HEK293 (cell line): ENCODE results near the gene TPRN.

Source experiments
- FEZF1 ChIP-seq: fragments of 450-650 bp; formaldehyde crosslinking; IDR thresholded peaks from 2 replicates; pipeline ENCODE4 v1.5.1; 2016; ENCODE audit warnings: missing biosample characterization, missing genetic modification characterization
- GLIS1 ChIP-seq: fragments of 450-650 bp; formaldehyde crosslinking; IDR thresholded peaks from 2 replicates; pipeline ENCODE4 v1.5.1; 2016; ENCODE audit warnings: missing biosample characterization, missing genetic modification characterization
- KLF7 ChIP-seq: fragments of 450-650 bp; formaldehyde crosslinking; IDR thresholded peaks from 2 replicates; pipeline ENCODE4 v1.5.1; 2016; ENCODE audit warnings: missing biosample characterization, missing genetic modification characterization, borderline replicate concordance
- OVOL3 ChIP-seq: fragments of 450-650 bp; formaldehyde crosslinking; IDR thresholded peaks from 2 replicates; pipeline ENCODE4 v1.5.1; 2016; ENCODE audit warnings: missing biosample characterization, missing genetic modification characterization
- SP3 ChIP-seq: fragments of 450-650 bp; formaldehyde crosslinking; IDR thresholded peaks from 2 replicates; pipeline ENCODE4 v1.5.1; 2016; ENCODE audit warnings: missing biosample characterization, missing genetic modification characterization
- SP7 ChIP-seq: fragments of 450-650 bp; formaldehyde crosslinking; IDR thresholded peaks from 2 replicates; pipeline ENCODE4 v1.5.1; 2016; ENCODE audit warnings: missing biosample characterization, missing genetic modification characterization
- ZFP37 ChIP-seq: fragments of 450-650 bp; formaldehyde crosslinking; IDR thresholded peaks from 2 replicates; pipeline ENCODE4 v1.5.1; 2016; ENCODE audit warnings: missing biosample characterization, missing genetic modification characterization
- ZFP41 ChIP-seq: fragments of 450-650 bp; formaldehyde crosslinking; IDR thresholded peaks from 2 replicates; pipeline ENCODE4 v1.5.1; 2016; ENCODE audit warnings: missing biosample characterization, missing genetic modification characterization, borderline replicate concordance
- ZNF10 ChIP-seq: fragments of 450-650 bp; formaldehyde crosslinking; IDR thresholded peaks from 2 replicates; pipeline ENCODE4 v1.5.1; 2017; ENCODE audit warnings: missing biosample characterization, missing genetic modification characterization
- ZNF114 ChIP-seq: fragments of 450-650 bp; formaldehyde crosslinking; IDR thresholded peaks from 2 replicates; pipeline ENCODE4 v1.5.0; 2017; ENCODE audit warnings: missing biosample characterization, missing genetic modification characterization
- ZNF157 ChIP-seq: fragments of 450-650 bp; formaldehyde crosslinking; IDR thresholded peaks from 2 replicates; pipeline ENCODE4 v1.5.1; 2016; ENCODE audit warnings: missing biosample characterization, missing genetic modification characterization
- ZNF175 ChIP-seq: fragments of 450-650 bp; formaldehyde crosslinking; IDR thresholded peaks from 2 replicates; pipeline ENCODE4 v1.5.1; 2016; ENCODE audit warnings: missing biosample characterization, missing genetic modification characterization
- ZNF214 ChIP-seq: fragments of 450-650 bp; formaldehyde crosslinking; IDR thresholded peaks from 2 replicates; pipeline ENCODE4 v1.5.1; 2017; ENCODE audit warnings: missing biosample characterization, mild to moderate bottlenecking, missing genetic modification characterization, borderline replicate concordance
- ZNF23 ChIP-seq: fragments of 450-650 bp; formaldehyde crosslinking; IDR thresholded peaks from 2 replicates; pipeline ENCODE4 v1.5.1; 2016; ENCODE audit warnings: missing biosample characterization, missing genetic modification characterization, borderline replicate concordance
- ZNF266 ChIP-seq: fragments of 450-650 bp; formaldehyde crosslinking; IDR thresholded peaks from 2 replicates; pipeline ENCODE4 v1.5.1; 2016; ENCODE audit warnings: missing biosample characterization, missing genetic modification characterization, low read depth
- ZNF292 ChIP-seq: fragments of 450-650 bp; formaldehyde crosslinking; IDR thresholded peaks from 2 replicates; pipeline ENCODE4 v1.5.1; 2016; ENCODE audit warnings: low read depth, missing biosample characterization, missing genetic modification characterization, borderline replicate concordance
- ZNF37A ChIP-seq: fragments of 450-650 bp; IDR thresholded peaks from 2 replicates; pipeline ENCODE4 v1.5.1; 2018; ENCODE audit warnings: missing biosample characterization, missing genetic modification characterization
- ZNF394 ChIP-seq: fragments of 450-650 bp; formaldehyde crosslinking; IDR thresholded peaks from 2 replicates; pipeline ENCODE4 v1.5.1; 2016; ENCODE audit warnings: missing biosample characterization, missing genetic modification characterization, mild to moderate bottlenecking, moderate library complexity, borderline replicate concordance
- ZNF404 ChIP-seq: fragments of 450-650 bp; formaldehyde crosslinking; IDR thresholded peaks from 2 replicates; pipeline ENCODE4 v1.5.1; 2017; ENCODE audit warnings: missing biosample characterization, missing genetic modification characterization
- ZNF423 ChIP-seq: fragments of 450-650 bp; formaldehyde crosslinking; IDR thresholded peaks from 2 replicates; pipeline ENCODE4 v1.5.1; 2016; ENCODE audit warnings: missing biosample characterization, missing genetic modification characterization
- ZNF433 ChIP-seq: fragments of 450-650 bp; formaldehyde crosslinking; IDR thresholded peaks from 2 replicates; pipeline ENCODE4 v1.5.1; 2016; ENCODE audit warnings: missing biosample characterization, missing genetic modification characterization, low read depth
- ZNF48 ChIP-seq: fragments of 450-650 bp; formaldehyde crosslinking; IDR thresholded peaks from 2 replicates; pipeline ENCODE4 v1.5.1; 2016; ENCODE audit warnings: missing biosample characterization, missing genetic modification characterization
- ZNF510 ChIP-seq: fragments of 450-650 bp; formaldehyde crosslinking; IDR thresholded peaks from 2 replicates; pipeline ENCODE4 v1.5.1; 2018; ENCODE audit warnings: mild to moderate bottlenecking, missing genetic modification characterization, missing biosample characterization; ENCODE audit not compliant: insufficient replicate concordance
- ZNF560 ChIP-seq: fragments of 450-650 bp; formaldehyde crosslinking; IDR thresholded peaks from 2 replicates; pipeline ENCODE4 v1.5.1; 2017; ENCODE audit warnings: missing biosample characterization, missing genetic modification characterization, borderline replicate concordance
- ZNF585B ChIP-seq: fragments of 450-650 bp; formaldehyde crosslinking; IDR thresholded peaks from 2 replicates; pipeline ENCODE4 v1.5.1; 2016; ENCODE audit warnings: missing biosample characterization, missing genetic modification characterization
- ZNF623 ChIP-seq: fragments of 450-650 bp; formaldehyde crosslinking; IDR thresholded peaks from 2 replicates; pipeline ENCODE4 v1.5.1; 2016; ENCODE audit warnings: missing biosample characterization, missing genetic modification characterization
- ZNF707 ChIP-seq: fragments of 450-650 bp; formaldehyde crosslinking; IDR thresholded peaks from 2 replicates; pipeline ENCODE4 v1.5.1; 2016; ENCODE audit warnings: missing biosample characterization, missing genetic modification characterization
- ZNF747 ChIP-seq: fragments of 450-650 bp; formaldehyde crosslinking; IDR thresholded peaks from 2 replicates; pipeline ENCODE4 v1.5.1; 2016; ENCODE audit warnings: missing biosample characterization, missing genetic modification characterization
- ZNF776 ChIP-seq: fragments of 450-650 bp; formaldehyde crosslinking; IDR thresholded peaks from 2 replicates; pipeline ENCODE4 v1.5.0; 2017; ENCODE audit warnings: missing biosample characterization, missing genetic modification characterization, borderline replicate concordance
- TF ChIP-seq, protein P1 (sequence below): fragments of 450-650 bp; formaldehyde crosslinking; optimal IDR thresholded peaks from 2 replicates; pipeline ENCODE3; 2016; ENCODE audit warnings: missing biosample characterization, mild to moderate bottlenecking, missing genetic modification characterization
- TF ChIP-seq, protein P2 (sequence below): fragments of 450-650 bp; formaldehyde crosslinking; IDR thresholded peaks from 2 replicates; pipeline ENCODE4 v1.5.1; 2016; ENCODE audit warnings: missing biosample characterization, missing genetic modification characterization
- TF ChIP-seq, protein P3 (sequence below): fragments of 450-650 bp; formaldehyde crosslinking; IDR thresholded peaks from 2 replicates; pipeline ENCODE4 v1.5.1; 2016; ENCODE audit warnings: missing biosample characterization, missing genetic modification characterization
- TF ChIP-seq, protein P4 (sequence below): fragments of 450-650 bp; formaldehyde crosslinking; IDR thresholded peaks from 2 replicates; pipeline ENCODE4 v1.5.1; 2016; ENCODE audit warnings: missing biosample characterization, missing genetic modification characterization
- TF ChIP-seq, protein P5 (sequence below): fragments of 450-650 bp; formaldehyde crosslinking; IDR thresholded peaks from 2 replicates; pipeline ENCODE4 v1.5.1; 2017; ENCODE audit warnings: missing biosample characterization, missing genetic modification characterization

The TPRN gene

DNA sequence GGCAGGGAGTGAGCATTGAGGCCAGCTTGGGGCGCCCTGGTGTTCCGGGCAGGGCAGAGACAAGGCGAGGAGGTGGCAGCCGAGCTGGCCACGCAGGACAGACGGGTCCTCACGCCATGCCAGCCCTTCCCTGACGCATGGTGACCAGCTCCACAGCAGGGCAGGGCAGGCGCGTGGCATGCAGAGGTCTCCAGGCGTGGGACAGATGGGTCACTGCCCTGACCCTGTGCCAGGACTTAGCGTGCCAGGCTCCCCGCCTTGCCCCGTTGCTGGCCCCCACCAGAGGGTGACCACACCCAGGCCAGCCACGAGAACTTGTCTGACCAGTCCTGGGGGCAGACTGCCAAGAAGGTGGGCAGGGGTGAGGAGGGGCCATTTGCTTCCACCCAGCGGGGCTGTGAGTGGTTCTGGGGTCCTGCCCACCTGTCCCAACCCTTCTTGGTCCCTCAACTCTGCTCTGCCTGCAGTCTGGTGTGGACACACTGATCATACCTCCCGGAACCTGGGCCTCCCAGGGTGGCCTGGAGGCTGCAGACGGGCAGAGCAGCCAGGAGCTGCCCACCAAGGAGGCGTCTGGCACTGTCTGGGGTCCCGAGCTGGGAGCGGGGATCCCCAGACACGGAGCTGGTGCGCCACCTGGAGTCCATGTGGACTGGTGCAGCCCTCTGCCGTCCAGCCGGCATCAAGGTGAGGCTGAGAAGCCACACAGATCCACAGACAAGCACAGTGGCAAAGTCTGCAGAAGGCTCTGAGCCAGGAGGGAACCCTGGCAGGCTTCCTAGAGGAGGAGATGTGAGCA lies 26.7 kb upstream of the TPRN start, which contains the start of gene RNF224 (continued):
- TF ChIP-seq, protein P1, sequence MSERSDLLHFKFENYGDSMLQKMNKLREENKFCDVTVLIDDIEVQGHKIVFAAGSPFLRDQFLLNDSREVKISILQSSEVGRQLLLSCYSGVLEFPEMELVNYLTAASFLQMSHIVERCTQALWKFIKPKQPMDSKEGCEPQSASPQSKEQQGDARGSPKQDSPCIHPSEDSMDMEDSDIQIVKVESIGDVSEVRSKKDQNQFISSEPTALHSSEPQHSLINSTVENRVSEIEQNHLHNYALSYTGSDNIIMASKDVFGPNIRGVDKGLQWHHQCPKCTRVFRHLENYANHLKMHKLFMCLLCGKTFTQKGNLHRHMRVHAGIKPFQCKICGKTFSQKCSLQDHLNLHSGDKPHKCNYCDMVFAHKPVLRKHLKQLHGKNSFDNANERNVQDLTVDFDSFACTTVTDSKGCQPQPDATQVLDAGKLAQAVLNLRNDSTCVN (tag by site-specific recombination): no peak
- no peak for TF ChIP-seq ZNF266 (tag by site-specific recombination)
- TF ChIP-seq ZNF510 (tag by site-specific recombination): no peak
- TF ChIP-seq ZNF747 (tag by site-specific recombination): no peak
- no peak for TF ChIP-seq ZNF423
- TF ChIP-seq, protein P2, sequence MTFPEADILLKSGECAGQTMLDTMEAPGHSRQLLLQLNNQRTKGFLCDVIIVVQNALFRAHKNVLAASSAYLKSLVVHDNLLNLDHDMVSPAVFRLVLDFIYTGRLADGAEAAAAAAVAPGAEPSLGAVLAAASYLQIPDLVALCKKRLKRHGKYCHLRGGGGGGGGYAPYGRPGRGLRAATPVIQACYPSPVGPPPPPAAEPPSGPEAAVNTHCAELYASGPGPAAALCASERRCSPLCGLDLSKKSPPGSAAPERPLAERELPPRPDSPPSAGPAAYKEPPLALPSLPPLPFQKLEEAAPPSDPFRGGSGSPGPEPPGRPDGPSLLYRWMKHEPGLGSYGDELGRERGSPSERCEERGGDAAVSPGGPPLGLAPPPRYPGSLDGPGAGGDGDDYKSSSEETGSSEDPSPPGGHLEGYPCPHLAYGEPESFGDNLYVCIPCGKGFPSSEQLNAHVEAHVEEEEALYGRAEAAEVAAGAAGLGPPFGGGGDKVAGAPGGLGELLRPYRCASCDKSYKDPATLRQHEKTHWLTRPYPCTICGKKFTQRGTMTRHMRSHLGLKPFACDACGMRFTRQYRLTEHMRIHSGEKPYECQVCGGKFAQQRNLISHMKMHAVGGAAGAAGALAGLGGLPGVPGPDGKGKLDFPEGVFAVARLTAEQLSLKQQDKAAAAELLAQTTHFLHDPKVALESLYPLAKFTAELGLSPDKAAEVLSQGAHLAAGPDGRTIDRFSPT (tag by site-specific recombination): peak; percentile 79
- TF ChIP-seq ZFP37 (tag by site-specific recombination): no peak
- TF ChIP-seq ZNF585B: no peak
- no peak for TF ChIP-seq ZNF23 (tag by site-specific recombination)
- no peak for TF ChIP-seq ZNF560 (tag by site-specific recombination)
- TF ChIP-seq, protein P3, sequence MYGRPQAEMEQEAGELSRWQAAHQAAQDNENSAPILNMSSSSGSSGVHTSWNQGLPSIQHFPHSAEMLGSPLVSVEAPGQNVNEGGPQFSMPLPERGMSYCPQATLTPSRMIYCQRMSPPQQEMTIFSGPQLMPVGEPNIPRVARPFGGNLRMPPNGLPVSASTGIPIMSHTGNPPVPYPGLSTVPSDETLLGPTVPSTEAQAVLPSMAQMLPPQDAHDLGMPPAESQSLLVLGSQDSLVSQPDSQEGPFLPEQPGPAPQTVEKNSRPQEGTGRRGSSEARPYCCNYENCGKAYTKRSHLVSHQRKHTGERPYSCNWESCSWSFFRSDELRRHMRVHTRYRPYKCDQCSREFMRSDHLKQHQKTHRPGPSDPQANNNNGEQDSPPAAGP: peak; percentile 65
- no peak for TF ChIP-seq ZNF404 (tag by site-specific recombination)
- TF ChIP-seq ZNF48 (tag by site-specific recombination): no peak
- TF ChIP-seq ZNF37A: no peak
- no peak for TF ChIP-seq ZNF214 (tag by site-specific recombination)
- no peak for TF ChIP-seq ZNF707 (tag by site-specific recombination)
- TF ChIP-seq SP3 (tag by site-specific recombination): no peak
- no peak for TF ChIP-seq OVOL3
- no peak for TF ChIP-seq ZNF623 (tag by site-specific recombination)
- TF ChIP-seq ZNF776 (tag by site-specific recombination): no peak
- no peak for TF ChIP-seq ZNF292
- TF ChIP-seq GLIS1 (tag by site-specific recombination): peak; percentile 81
- TF ChIP-seq SP7 (tag by site-specific recombination): peak; percentile 17; the same call in 1 of the 2 replicates
- TF ChIP-seq ZNF114 (tag by site-specific recombination): no peak
- no peak for TF ChIP-seq ZFP41 (tag by site-specific recombination)
- no peak for TF ChIP-seq ZNF10 (tag by site-specific recombination)
- TF ChIP-seq, protein P4, sequence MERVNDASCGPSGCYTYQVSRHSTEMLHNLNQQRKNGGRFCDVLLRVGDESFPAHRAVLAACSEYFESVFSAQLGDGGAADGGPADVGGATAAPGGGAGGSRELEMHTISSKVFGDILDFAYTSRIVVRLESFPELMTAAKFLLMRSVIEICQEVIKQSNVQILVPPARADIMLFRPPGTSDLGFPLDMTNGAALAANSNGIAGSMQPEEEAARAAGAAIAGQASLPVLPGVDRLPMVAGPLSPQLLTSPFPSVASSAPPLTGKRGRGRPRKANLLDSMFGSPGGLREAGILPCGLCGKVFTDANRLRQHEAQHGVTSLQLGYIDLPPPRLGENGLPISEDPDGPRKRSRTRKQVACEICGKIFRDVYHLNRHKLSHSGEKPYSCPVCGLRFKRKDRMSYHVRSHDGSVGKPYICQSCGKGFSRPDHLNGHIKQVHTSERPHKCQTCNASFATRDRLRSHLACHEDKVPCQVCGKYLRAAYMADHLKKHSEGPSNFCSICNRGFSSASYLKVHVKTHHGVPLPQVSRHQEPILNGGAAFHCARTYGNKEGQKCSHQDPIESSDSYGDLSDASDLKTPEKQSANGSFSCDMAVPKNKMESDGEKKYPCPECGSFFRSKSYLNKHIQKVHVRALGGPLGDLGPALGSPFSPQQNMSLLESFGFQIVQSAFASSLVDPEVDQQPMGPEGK (tag by site-specific recombination): no peak
- TF ChIP-seq, protein P5, sequence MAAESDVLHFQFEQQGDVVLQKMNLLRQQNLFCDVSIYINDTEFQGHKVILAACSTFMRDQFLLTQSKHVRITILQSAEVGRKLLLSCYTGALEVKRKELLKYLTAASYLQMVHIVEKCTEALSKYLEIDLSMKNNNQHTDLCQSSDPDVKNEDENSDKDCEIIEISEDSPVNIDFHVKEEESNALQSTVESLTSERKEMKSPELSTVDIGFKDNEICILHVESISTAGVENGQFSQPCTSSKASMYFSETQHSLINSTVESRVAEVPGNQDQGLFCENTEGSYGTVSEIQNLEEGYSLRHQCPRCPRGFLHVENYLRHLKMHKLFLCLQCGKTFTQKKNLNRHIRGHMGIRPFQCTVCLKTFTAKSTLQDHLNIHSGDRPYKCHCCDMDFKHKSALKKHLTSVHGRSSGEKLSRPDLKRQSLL (tag by site-specific recombination): no peak
- no peak for TF ChIP-seq FEZF1 (tag by site-specific recombination)
- no peak for TF ChIP-seq ZNF433 (tag by site-specific recombination)
- TF ChIP-seq KLF7 (tag by site-specific recombination): no peak
- no peak for TF ChIP-seq ZNF175 (tag by site-specific recombination)
- TF ChIP-seq ZNF157: no peak
- TF ChIP-seq ZNF394 (tag by site-specific recombination): no peak
